NT2/D1 (cell line): ENCODE data around the gene TCERG1L.

Source experiments
- SUZ12 ChIP-seq: IDR thresholded peaks from 2 replicates; pipeline ENCODE4 v1.6.1; 2011; ENCODE audit not compliant: insufficient read length, insufficient read depth; ENCODE audit errors: extremely low read depth
- YY1 ChIP-seq: IDR thresholded peaks from 2 replicates; pipeline ENCODE4 v1.6.1; 2011; ENCODE audit not compliant: insufficient read length, insufficient read depth
- ZNF274 ChIP-seq: IDR thresholded peaks from 2 replicates; pipeline ENCODE4 v1.6.1; 2011; ENCODE audit warnings: mild to moderate bottlenecking, low read depth, low read length

GRCh38 chr10:131161087-131161486 is 150.4 kb downstream of the TCERG1L start:
- TF ChIP-seq YY1 (no peak), ZNF274 (no peak), SUZ12 (no peak)
